Testis (tissue), 2 donors: Measurements from ENCODE around the gene GATA5.

Source experiments
- CTCF ChIP-seq, 3 experiments: fragments of 450-650 bp in 2 of 3; fragments of 200-600 bp in 1 of 3; sonication (generic) in 1 of 3; IDR thresholded peaks; one replicate each; pipeline ENCODE4 v1.5.1; 2016 to 2019; ENCODE audit warnings: antibody characterized with exemption in 3 of 3, mild to moderate bottlenecking in 2 of 3, moderate library complexity in 1 of 3
- POLR2A ChIP-seq: fragments of 450-650 bp; IDR thresholded peaks from one replicate; pipeline ENCODE4 v1.6.1; 2017; ENCODE audit warnings: antibody characterized with exemption, mild to moderate bottlenecking, moderate library complexity

- TF ChIP-seq CTCF (IDR thresholded peaks at IDR 0.05): no peak
- no peak for TF ChIP-seq POLR2A
Observed at GRCh38 chr20:62493886-62494285, 18.1 kb upstream of the GATA5 start.
